Psoas muscle (tissue), 8 donors: ENCODE data around the gene RNF6. TPM values are rescaled to one million over a fixed set of nuclear protein-coding genes. Genes with fewer than 3 reads are reported as not detected.

Experiments used
- ATAC-seq, 4 donors: fragments of 200-7000 bp; cut with Tn5 transposase; one replicate each; pipeline ENCODE4 v1.9.1; 2020; ENCODE audit warnings: moderate library complexity in 3 of 4, mild to moderate bottlenecking in 2 of 4
- DNase-seq, 2 donors: peaks; one replicate each; pipeline ENCODE4 v3.0.0-alpha.2; 2020
- H3K27ac ChIP-seq: fragments of 200-600 bp; one replicate; pipeline ENCODE4 v1.8.0; 2022
- H3K27me3 ChIP-seq, 3 donors: fragments of 200-600 bp in 1 of 3; one replicate each; pipeline versions ENCODE4 v1.6.1 to v1.8.0; 2013 to 2022; ENCODE audit warnings: low read length in 2 of 3, mild to moderate bottlenecking in 2 of 3, moderate library complexity in 1 of 3; ENCODE audit not compliant: insufficient read depth in 3 of 3
- H3K36me3 ChIP-seq, 2 donors: fragments of 200-600 bp in 1 of 2; one replicate each; pipeline versions ENCODE4 v1.6.1 to v1.8.0; 2013 to 2022; ENCODE audit warnings: low read depth in 1 of 2, mild to moderate bottlenecking in 1 of 2, moderate library complexity in 1 of 2; ENCODE audit not compliant: insufficient read depth in 1 of 2
- H3K4me1 ChIP-seq: fragments of 200-600 bp; one replicate; pipeline ENCODE4 v1.8.0; 2022
- H3K4me3 ChIP-seq: fragments of 200-600 bp; one replicate; pipeline ENCODE4 v1.8.0; 2022; ENCODE audit warnings: mild to moderate bottlenecking
- H3K9me3 ChIP-seq: fragments of 200-600 bp; one replicate; pipeline ENCODE4 v1.8.0; 2022
- WGBS, 3 donors: extraction: QIAGEN DNeasy Blood & Tissue Kit; methylation state at CpG; one replicate each; pipeline versions ENCODE4 v1.1.6 to v1.1.7; 2013; 5-methylcytosine and 5-hydroxymethylcytosine counted together
- intact Hi-C, 2 donors: fragments of 100-400 bp; cut with DNase I; formaldehyde crosslinking; loops; one replicate each; pipeline versions ENCODE4 v1.11.0 to v1.14.2; 2022
- polyA plus RNA-seq, 3 donors: library from polyadenylated mRNA; stranded (reverse); fragments of 200-250 nt; gene quantifications; one replicate each; pipeline ENCODE4 v1.2.3, GENCODE V29; 2013
- total RNA-seq, 4 donors: library from RNA; stranded (reverse); fragmentation: NEBNext Ultra II Directional in 2 of 4; extraction: Animal tissue kit (Norgen Biotek cat#: 25700) in 2 of 4; gene quantifications; one replicate each; pipeline versions ENCODE4 v1.2.1 to v1.2.4, GENCODE V29; 2021 to 2023
- TF ChIP-seq, protein P1 (sequence below): fragments of 200-600 bp; IDR thresholded peaks from one replicate; pipeline ENCODE4 v1.8.0; 2022; ENCODE audit warnings: antibody characterized with exemption
- donor health status: healthy with polysubstance abuse.
- donor health status: DM: no; HTN: no; CAD: no; lungs with moderate emphysema.
- donor health status: Bipolar disorder and iron deficiency.
- donor health status: healthy.
- donor health status: DM: yes; HTN: yes; CAD: no.
- donor health status: DM: no; HTN: no; CAD: no.
- donor health status: DM: no; HTN: no; CAD: no.
- donor health status: DM: yes; HTN: yes; CAD: no.

Gene RNF6
- total and polyA plus RNA-seq, 7 donors, result 20.2 to 70.8 (median 45.6) TPM

DNA sequence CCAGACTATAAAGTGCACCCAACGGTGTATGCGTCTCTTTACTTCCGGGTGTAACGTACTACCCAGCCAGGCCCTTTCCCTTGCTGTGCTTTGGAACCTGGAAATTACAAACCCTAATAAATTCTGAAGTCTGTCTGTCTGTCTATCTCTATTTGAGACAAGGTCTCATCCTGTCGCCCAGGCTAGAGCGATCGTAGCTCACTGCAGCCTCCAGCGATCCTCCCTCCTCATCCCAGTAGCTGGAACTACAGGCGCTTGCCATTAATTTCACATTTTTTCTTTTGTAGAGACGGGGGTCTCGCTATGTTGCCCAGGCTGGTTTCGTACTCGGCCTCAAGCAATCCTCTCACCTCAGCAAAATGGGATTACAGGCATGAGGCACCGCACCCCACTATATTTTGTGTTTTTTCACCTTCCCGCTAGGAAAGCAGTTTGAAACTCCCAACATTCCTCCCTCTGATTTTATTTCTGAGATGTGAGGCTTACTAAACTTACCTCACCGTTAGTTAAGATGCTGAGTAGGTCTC lies 469 bp upstream of the RNF6 start:
- intact Hi-C loops, result loop anchor here in 1 of 2 donors (5.0 kb wide), 1 partner anchor 35 kb away; no protein-coding TSS in a partner anchor
- peak overlapping the region; percentile 94 for H3K4me3 ChIP-seq
- peaks cover 2 to 28% of the 10 kb centered on the region in 2 donors for H3K36me3 ChIP-seq
- no peaks in the 10 kb centered on the region for H3K9me3 ChIP-seq
- 16 to 20% (median 18%) methylated on average over 16 of the region's 16 CpGs for WGBS, 3 donors
- no peak for DNase-seq
- TF ChIP-seq, protein P1, sequence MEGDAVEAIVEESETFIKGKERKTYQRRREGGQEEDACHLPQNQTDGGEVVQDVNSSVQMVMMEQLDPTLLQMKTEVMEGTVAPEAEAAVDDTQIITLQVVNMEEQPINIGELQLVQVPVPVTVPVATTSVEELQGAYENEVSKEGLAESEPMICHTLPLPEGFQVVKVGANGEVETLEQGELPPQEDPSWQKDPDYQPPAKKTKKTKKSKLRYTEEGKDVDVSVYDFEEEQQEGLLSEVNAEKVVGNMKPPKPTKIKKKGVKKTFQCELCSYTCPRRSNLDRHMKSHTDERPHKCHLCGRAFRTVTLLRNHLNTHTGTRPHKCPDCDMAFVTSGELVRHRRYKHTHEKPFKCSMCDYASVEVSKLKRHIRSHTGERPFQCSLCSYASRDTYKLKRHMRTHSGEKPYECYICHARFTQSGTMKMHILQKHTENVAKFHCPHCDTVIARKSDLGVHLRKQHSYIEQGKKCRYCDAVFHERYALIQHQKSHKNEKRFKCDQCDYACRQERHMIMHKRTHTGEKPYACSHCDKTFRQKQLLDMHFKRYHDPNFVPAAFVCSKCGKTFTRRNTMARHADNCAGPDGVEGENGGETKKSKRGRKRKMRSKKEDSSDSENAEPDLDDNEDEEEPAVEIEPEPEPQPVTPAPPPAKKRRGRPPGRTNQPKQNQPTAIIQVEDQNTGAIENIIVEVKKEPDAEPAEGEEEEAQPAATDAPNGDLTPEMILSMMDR, result no peak
- ATAC-seq, result peak; percentile 54 to 76 (median 64)
- peaks cover 27% of the 10 kb centered on the region for H3K4me1 ChIP-seq
- peak overlapping the region; percentile 99 for H3K27ac ChIP-seq
- no peaks in the 10 kb centered on the region for H3K27me3 ChIP-seq

DNA sequence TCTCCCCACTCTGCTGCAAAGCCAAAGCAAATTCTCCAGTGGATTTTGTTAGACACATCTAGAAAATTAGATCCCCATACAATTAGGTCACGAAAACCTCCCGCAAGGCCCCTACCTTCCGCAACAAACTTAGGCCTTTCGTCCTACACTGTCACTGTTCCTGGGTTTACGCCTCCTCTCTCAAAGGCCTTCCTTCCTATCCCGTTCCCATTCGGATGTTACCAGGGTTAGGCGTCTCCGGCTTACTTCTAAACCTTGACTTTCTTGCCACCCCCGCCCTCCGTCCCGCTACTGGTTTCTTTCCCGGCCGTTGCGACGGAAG lies 754 bp downstream of the RNF6 start:
- peak; percentile 40 to 56 (median 52) for ATAC-seq
- intact Hi-C loops, result loop anchor here (1.0 to 5.0 kb wide), 2 partner anchors 33 to 34 kb away; partner anchors contain the start of gene CDK8 (in 1 of the 2)
- Histone ChIP-seq H3K27ac (peak overlapping the region; percentile 99), H3K36me3 (peaks cover 5 to 40% of the 10 kb centered on the region in 2 donors), H3K4me1 (peaks cover 27% of the 10 kb centered on the region), H3K4me3 (peak overlapping the region; percentile 94), H3K9me3 (no peaks in the 10 kb centered on the region), H3K27me3 (no peaks in the 10 kb centered on the region)
- TF ChIP-seq, protein P1, result no peak
- 0 to 1% (median 1%) methylated on average over 16 of the region's 16 CpGs for WGBS, 3 donors
- DNase-seq, result no peak

DNA sequence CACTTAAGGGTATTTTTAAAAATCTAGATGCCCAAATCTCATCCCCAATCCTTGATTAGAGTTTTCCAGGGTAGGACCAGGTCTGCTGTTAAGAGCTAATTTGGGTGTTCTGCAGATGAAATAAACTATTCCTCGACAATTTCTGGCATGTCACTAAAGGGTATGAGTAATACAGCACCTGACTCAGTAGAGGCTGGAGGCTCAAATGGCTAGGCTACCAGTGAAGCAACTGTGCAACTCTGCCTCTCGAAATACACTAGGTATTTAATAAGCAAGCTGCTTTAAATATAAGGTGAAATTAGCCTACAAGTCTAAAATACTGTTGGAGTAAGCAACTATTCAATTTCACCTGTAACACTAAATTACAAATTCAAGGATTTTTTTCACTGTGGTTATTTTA lies 1.5 kb downstream of the RNF6 start:
- Histone ChIP-seq H3K4me3 (peak overlapping the region; percentile 94), H3K4me1 (peaks cover 27% of the 10 kb centered on the region), H3K27ac (peak overlapping the region; percentile 99), H3K36me3 (peaks cover 5 to 48% of the 10 kb centered on the region in 2 donors), H3K27me3 (no peaks in the 10 kb centered on the region), H3K9me3 (no peaks in the 10 kb centered on the region)
- DNase-seq (no peak), ATAC-seq (peak; percentile 41 to 56 (median 52))
- intact Hi-C loops, result loop anchor here in 1 of 2 donors (5.0 kb wide), 1 partner anchor 33 kb away; no protein-coding TSS in a partner anchor
- WGBS, 3 donors, result 29 to 38% (median 34%) methylated on average over 2 of the region's 2 CpGs
- TF ChIP-seq, protein P1, result no peak

DNA sequence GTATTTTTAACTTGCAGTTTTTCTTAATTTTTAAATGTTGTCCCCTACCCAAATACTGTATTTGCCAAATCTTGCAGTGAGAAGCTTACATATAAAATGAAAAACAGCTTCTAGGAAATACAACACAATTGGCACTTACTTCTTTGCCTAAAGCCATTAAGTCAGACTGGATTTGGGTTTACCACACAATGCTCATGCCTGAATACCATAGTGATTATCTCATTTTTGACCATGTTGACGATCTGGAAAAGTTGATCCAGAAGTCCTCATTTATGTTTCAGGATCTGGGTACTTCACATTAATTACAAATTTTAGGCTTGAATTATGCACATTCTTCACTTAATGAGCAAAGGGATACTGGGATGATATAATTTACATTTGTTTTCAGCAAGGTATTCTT lies 2.4 kb downstream of the RNF6 start:
- H3K36me3 ChIP-seq, result peaks cover 7 to 56% of the 10 kb centered on the region in 2 donors
- no peaks in the 10 kb centered on the region for H3K9me3 ChIP-seq
- DNase-seq (no peak), ATAC-seq (no peak)
- no peaks in the 10 kb centered on the region for H3K27me3 ChIP-seq
- H3K4me1 ChIP-seq, result peaks cover 27% of the 10 kb centered on the region
- 37 to 71% (median 59%) methylated on average over 1 of the region's 1 CpG for WGBS, 3 donors
- TF ChIP-seq, protein P1, result no peak
- peak overlapping the region; percentile 94 for H3K4me3 ChIP-seq
- H3K27ac ChIP-seq, result peak overlapping the region; percentile 99
- intact Hi-C loops, result loop anchor here in 1 of 2 donors (5.0 kb wide), 1 partner anchor 32 kb away; no protein-coding TSS in a partner anchor

DNA sequence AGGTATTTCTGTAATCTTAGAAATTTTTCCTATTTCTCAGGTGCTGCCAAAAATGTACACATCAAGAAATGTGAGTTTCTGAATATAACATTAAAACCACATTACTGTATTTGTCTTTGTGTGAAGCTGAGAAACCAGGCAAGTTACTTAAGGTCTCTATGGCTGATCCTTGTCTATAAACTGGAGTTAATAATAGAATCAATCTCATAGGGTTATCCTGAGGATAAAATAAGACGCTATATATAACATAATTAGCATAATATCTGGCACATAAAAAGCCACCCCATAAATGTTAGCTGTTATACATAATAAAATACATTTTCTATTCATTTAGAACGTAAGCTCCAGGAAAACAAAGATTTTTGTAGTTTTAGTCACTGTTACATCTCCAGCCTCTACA lies 6.1 kb downstream of the RNF6 start:
- TF ChIP-seq, protein P1, result no peak
- Histone ChIP-seq H3K4me1 (peaks cover 21% of the 10 kb centered on the region), H3K36me3 (peaks cover 17 to 93% of the 10 kb centered on the region in 2 donors)

More for the DNA sequence above, 6.1 kb downstream of the RNF6 start:
- Histone ChIP-seq H3K27ac (no peak overlapping the region), H3K27me3 (no peaks in the 10 kb centered on the region), H3K9me3 (no peaks in the 10 kb centered on the region), H3K4me3 (no peak overlapping the region)
- 47 to 63% (median 49%) methylated on average over 2 of the region's 2 CpGs for WGBS, 3 donors
- ATAC-seq (peak in 3 of 4 donors; percentile 40 to 78 (median 73)), DNase-seq (no peak)
- intact Hi-C loops, result no loop called here
